ENCODE results near the gene TOMM6.
"Not testable (repeated sequence)": the region's sequence is repeated elsewhere in the genome, so short reads cannot be mapped to it uniquely, and the experiment has no call there.

Gene TOMM6

DNA sequence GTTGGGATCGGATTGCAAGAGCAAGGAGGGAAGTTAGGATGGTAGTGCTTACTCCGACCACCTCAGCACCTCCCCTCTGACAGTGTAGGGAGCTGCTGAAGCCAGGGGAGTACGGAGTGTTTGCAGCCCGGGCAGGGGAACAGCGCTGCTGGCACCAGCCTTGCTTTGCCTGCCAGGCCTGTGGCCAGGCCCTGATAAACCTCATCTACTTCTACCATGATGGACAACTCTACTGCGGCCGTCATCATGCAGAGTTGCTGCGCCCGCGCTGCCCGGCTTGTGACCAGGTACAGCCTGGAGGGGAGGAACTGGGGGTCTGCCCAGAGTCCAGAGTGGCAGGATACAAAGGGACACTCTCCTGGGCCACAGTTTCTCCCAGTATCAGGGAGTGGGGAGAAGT, 2.2 kb upstream of the TOMM6 start:
- DNase-seq (ENCODE audit: low read depth in 2 of 2), result no peak

DNA sequence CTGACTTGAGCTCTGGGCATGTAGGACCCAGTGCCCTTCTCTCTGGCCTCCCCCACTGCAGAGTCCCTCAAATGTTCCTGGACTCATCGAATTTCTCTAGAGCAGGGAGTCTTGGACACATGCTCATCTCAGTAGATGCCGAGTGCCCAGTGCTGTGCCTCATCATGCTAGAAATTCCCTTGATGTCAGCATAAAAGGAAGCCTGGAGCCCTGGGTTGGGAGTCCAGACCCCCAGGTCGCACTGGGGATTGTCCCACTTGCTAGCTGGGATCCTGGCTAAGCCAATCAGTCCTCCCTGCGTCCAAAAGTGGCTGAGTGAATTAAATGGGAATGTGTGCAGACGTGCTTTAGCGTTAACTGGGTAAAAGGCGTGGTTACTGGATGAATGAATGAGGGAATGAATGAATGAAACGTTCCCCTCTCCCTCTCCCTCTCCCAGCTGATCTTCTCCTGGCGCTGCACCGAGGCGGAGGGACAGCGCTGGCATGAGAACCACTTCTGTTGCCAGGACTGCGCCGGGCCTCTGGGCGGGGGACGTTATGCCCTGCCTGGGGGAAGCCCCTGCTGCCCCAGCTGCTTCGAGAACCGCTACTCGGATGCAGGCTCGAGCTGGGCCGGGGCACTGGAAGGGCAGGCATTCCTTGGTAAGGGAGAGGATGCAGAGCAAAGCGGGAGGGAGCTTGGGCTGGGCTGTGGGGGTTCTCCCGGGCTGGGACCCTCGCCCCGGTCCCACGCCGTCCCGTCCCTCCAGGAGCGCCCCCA, 1.6 kb upstream of the TOMM6 start:
- no peak for DNase-seq (ENCODE audit: low read depth in 2 of 2)

DNA sequence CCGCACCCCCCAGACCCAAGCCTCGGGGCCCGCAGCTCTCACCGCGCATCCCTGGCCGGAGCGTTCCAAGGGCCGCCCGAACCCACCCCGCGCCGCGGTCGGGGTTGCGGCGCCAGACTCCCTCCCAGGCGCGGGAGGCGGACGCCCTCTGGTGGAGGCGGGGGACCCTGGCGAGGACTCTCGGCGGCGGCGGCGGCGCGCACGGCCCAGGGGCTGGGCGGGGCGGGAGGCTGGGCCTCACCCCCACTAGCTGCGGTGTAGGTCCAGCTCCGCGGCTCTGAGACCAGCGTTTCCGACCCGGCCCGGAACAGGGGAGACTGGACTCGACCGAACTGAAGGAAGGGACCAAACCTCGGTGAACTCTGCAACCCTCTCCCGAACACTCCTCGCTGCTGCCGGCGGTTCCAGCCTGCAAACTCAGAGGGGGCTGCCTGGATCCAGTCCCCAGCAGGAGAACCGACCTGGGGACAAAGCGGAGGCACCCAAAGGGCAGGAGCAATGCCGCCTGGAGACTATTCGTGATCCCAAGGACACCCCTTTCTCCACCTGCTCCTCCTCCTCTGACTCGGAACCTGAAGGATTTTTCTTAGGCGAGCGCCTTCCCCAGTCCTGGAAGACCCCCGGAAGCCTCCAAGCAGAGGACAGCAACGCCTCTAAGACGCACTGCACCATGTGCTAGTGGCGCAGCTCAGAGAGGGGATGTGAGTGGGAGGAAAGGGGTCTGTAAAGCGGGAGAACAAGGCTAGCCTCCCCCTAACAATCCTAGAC, 859 bp upstream of the TOMM6 start:
- DNase-seq (ENCODE audit: low read depth in 2 of 2), result peak; percentile 72 to 80

DNA sequence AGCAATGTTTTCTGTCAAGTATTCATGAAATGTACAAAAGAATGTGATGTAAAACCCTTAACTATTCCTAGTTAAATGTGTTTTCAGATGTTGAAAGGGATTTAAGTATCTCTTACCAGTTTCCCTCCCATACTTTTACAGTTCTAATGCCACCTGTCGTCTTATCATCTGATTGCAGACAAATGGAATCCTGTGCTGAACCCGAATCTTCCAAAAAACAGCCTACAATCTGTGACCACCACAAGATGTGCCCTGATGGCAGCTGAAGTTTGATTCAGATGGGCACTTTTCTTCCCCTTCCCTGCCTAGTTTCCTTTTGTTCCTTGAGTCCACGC, 1.9 kb downstream of the TOMM6 start:
- DNase-seq (ENCODE audit: low read depth in 2 of 2), result no peak

DNA sequence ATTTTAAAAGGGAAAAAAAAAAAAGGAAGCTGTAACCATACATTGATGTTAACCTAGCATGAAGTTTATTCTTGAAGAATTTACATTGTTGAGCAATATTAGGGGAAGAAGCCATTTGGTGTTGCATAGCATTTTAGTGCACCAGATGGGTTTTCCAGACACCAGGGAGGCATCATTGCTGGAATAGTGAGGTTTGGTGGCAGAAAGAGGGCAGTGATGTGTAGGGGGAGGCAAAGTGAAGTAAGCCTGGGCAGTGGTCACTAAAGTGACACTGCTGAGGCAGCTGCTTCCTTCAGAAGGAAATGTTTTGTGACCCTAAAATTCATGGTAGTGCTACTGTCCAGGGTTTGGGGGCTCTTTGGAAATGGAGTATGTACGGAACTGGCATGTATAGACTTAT, 2.6 kb downstream of the TOMM6 start:
- DNase-seq (ENCODE audit: low read depth in 2 of 2), result no peak

DNA sequence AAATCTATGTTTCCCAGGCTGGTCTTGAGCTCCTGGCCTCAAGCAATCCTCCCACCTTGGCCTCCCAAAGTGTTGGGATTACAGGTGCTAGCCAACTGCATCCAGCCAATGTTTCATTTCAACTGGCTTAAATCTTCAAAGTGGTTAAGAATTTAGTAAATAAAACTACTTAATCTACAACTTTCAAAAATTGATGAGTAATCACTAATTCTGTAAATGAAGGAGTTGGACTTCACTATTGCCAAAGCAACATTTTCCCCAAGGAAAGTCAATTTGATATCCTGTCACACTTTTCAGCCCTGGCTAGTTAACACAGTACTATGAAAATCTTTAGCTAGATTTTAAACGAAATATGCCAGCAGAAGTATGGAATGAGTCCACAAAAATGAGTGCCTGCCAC, 3.8 kb downstream of the TOMM6 start:
- DNase-seq (ENCODE audit: low read depth in 2 of 2), result no peak

DNA sequence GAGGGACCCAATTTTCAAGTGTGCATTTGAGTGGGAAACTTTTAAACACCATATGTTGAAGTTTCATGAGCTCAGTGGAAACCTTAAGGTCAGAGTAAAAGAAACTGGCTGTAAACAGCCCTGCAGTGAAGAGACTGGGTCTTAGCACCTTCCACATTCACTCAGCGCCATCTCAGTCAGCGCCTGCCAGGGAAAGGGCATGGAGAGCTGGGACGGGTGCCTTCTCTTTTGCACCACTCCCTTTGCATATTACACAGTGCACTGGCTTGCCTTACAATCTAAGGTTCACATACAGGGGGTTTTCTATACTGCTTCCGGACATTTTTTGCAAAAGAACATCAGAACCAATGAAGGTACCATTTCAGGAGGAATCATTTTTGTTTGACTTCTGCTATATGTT, 4.5 kb downstream of the TOMM6 start:
- no peak for DNase-seq (ENCODE audit: low read depth in 2 of 2)

DNA sequence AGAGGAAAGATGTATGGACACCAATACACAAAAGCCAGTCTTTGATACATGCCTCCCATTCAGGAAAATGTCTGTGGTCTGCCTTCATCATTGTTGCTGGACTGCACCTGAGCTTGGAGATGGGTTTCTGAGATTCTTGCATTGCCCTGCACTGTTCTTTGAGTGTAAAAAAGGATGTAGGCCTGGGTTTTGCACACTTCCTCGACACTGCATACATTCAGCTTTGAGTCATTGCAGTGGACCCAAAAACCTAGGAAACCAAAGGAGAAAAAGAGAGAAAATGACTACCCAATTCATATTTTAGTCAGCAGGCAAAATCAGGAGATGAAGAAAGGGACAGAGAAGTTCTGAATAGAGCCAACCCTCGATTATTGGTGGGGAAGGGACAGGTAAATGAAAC, 9.0 kb downstream of the TOMM6 start:
- DNase-seq (ENCODE audit: low read depth in 2 of 2), result no peak

DNA sequence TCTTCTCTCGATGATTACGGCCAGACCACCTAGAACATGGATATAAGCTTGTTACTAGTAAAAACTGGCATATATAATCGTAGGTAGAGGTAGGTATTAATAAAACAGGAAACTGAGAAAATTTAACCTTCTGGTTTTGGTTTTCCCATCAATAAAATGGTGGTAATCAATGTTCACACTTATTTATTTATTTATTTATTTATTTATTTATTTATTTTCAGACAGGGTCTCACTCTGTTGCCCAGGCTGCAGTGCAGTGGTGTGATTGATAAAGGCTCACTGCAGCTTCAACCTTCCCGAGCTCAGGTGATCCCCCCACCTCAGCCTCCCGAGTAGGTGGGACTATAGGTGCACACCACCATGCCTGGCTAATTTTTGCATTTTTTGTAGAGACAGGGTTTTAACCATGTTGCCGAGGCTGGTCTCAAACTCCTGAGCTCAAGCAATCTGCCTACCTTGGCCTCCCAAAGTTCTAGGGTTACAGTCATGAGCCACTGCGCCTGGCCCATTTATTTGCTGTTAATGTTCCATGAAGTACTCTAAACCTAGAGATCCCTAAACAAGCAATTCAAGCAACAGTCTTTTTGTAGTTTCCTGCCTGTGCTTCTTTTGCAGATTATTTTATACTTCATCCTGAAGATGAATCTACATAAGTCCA, 11.5 kb downstream of the TOMM6 start:
- no peak for DNase-seq (ENCODE audit: low read depth in 2 of 2)

DNA sequence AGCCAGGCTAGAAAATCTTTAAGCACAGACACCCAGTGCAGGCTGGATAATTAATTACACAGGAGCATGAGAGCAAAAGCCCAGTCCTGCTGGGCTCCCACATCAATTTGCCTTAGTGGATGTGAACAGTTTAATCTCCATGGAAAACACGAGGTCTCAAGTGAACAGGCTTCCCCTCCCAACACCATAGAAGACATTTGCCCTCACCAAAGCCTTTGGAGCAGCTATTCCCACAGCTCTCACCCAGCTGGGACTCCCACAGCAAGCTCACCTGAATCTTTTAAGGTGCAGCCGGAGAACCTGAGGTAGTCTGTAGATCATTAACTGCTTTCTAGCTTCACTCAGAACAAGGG, 12.0 kb downstream of the TOMM6 start:
- no peak for DNase-seq (ENCODE audit: low read depth in 2 of 2)

DNA sequence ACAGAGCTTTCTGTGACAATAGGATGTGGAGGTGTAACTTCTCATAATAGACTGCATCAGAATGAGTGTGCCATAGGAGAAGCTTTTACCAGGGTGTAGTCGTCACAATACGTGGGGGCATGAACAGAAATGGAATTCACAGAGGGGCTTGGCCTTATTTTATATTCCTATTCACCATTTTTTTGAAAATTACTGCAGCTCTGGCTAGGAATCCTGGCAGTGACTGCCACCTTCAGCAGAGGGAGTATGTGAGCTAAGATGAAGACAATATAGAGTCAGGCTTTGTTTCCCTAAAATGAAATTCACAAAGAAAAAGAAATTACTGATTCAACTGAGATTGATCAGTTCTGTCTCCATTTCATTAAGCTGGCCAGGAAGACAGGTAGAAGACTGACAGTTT, 13.9 kb downstream of the TOMM6 start:
- DNase-seq (ENCODE audit: low read depth in 2 of 2), result no peak

DNA sequence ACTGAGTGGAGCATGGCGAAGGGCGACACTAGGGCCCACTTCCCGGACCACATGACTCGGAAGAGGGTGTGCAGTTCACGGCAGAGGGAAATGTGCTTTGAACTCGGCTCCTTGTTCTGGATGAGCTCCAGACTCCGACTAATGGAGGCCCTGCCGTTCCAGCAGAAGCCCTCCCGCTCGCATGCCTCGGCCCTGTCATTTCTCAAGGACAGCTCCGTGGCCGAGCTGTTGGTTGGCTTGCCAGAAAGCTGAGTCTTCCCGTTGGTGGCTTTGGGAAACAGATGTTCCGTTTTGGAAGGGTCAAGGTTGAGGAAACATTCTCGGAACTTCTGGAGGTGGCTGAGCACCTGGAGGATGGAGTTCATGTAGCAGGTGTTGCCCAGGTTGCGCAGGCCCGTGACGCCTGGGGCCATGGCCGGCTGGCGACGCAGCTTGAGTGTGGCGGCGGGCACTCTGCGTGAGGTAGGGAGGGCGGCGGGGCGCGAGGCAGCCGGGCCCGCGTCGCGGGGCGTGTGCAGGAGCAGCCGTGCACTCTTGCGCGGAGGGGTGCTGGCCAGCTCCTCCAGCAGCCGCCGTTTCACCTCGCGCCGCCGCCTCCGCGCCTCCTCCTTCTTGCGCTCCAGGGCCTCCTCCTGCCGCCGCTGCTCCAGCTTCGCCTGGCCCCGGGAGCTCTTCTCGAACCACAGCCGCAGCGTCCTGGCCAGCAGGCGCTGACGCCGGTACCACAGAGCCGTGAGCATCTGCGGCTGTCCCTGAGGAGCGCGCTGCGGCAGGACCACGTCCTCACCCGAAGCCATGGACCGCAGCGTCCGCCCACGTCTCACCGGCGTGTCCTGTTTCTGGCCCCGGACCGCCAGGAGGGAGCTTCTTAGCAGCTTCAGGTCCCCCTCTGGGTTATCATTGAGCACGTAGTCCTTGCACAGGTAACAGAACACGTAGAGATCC, 18.6 kb downstream of the TOMM6 start:
- DNase-seq (ENCODE audit: low read depth in 2 of 2), result no peak

DNA sequence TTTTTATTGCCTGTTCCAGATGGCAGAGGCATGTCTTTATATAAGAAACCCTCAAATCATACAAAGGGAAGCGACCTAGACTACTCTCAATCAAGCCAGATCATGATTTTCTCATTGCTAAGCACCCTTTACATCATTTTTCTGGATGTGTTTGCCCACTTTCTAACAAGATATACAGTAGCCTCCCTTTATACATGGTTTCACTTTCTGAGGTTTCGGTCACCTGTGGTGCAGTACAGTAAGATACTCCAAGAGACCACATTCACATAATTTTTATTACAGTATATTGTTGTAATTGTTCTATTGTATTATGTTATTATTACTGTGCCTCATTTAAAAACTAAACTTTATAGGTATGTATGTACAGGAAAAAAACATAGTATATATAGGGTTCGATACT, 23.6 kb downstream of the TOMM6 start:
- no peak for DNase-seq (ENCODE audit: low read depth in 2 of 2)

DNA sequence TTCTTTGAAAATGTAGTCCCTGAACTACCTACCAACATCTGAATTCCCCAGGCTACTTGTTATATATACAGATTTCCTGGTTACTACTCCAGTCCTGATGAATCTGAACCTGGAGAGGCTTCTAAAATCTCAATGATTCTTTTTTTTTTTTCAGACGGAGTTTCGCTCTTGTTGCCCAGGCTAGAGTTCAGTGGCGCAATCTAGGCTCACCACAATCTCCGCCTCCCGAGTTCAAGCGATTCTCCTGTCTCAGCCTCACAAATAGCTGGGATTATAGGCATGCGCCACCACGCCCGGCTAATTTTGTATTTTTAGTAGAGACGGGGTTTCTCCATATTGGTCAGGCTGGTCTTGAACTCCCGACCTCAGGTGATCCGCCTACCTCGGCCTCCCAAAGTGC, 24.5 kb downstream of the TOMM6 start:
- not testable (repeated sequence) for DNase-seq (ENCODE audit: low read depth in 2 of 2)

DNA sequence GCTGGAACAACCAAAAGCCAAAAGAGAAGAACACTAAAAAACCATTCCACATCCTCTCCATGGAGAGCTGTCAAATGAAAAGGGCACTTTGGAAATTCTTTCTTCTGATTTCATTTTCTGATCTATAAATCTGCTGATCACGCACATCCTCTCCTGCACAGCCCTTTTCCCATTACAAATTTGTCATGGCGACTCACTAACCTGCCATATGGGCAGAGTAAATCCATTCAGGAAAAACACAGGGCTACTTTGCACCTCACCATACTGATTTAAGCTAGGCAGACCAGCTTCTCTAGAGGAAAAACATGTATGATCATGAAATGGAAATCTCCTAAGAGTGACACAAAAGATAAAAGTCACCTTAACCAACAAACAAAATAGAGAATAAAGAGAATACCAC, 26.0 kb downstream of the TOMM6 start:
- no peak for DNase-seq (ENCODE audit: low read depth in 2 of 2)

DNA sequence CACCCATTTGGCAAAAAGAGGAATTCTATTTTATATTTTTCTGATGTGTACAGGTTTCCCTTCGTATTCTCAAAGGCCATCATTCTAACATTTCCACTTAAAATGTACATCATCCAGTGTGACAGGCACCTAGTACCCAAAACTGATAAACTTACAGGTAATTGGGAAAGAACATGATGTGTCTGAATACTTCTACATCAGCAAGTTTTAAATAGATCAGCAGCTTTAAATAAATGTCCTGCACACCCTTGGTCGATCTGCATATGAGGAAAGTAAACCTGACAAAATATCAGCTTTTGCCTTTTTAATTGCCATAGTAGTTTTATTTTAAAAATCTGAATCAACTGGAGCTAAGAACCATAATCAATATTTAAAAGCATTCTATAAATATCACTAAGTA, 26.5 kb downstream of the TOMM6 start:
- DNase-seq (ENCODE audit: low read depth in 2 of 2), result no peak

DNA sequence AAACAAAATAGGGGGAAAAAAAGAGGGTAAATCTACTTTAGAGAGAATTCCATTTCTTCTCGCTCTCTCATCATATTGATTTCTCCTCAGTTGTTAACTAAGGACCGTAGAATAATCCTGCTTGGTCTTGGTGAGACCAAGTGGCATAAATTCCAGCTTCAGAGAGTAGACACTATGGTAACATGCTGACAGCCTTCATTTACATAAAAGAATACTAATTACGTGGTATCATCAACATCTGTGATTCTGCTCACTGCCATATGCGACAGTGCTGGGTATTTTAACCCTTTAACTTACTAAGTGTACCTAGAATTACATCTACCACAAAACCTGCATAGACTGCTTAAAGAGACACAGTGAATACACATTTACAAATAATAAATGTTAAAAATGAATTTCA, 27.1 kb downstream of the TOMM6 start:
- no peak for DNase-seq (ENCODE audit: low read depth in 2 of 2)

DNA sequence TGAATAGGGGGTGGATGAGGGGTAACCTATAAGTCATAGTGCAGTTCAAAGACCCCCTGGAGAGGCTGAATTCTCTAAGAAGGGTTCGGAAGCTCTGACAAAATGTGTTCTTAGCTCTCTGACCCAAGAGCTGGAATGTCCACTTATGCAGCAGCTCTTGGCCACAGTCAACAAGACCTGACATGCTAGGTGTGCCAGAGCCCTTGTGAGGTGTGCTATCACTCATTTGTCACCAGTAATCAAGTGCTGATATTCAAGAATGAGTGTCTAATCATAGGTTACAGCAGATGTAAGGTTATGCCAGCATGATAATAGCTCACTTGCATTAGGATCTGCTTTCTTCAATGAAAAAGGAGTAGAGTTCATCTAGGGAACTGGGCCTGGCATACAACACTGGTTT, 28.1 kb downstream of the TOMM6 start:
- DNase-seq (ENCODE audit: low read depth in 2 of 2), result no peak

DNA sequence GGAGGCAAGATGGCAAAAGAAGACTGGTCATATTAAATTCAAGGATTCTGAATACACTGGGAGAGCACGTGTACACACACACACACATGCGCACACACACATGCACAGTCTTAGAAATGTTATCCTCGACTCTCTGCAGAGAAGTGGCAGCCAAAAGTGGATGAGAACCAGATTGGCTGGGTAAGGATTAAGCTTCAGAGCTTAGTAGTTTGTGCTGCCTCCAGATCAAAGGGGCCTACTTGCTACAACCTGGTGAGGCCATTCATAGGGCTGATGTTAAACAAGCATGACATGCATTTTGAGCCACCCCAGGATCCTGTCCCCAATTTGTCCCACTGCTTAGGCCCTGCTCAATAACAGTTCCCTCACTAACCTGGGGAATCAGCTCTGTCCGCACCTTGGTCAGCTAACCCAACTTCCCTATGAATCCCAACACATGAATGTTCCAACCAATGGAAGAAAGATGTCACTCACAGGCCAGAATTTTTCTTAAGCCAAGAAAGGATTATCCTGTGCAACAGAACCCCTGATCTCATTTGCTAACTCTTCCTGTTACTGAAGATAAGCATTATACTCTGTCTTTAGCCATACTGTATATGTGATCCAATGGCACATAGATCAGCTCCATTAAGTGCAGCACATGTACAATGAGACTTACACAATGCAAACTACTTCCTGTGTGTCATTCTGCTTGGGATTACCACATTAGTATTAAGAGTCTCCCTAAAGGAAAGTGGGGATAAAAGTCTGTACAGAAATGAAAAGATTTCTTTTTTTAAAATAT, 31.0 kb downstream of the TOMM6 start:
- DNase-seq (ENCODE audit: low read depth in 2 of 2), result no peak

DNA sequence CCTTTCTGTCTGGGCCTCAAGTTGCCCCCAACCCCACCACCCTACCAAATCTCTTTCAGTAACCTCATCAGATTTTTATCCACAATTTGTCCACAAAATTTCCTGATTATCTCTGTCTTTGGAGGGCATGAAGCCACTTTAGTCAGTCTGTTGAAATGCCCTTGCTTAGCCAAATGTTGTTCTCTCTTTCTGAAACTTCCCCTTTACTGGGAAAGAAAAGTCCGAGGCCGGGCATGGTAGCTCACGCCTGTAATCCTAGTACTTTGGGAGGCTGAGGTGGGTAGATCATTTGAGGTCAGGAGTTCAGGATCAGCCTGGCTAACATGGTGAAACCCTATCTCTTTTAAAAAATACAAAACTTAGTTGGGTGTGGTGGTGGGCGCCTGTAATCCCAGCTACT, 33.8 kb downstream of the TOMM6 start:
- no peak for DNase-seq (ENCODE audit: low read depth in 2 of 2)

DNA sequence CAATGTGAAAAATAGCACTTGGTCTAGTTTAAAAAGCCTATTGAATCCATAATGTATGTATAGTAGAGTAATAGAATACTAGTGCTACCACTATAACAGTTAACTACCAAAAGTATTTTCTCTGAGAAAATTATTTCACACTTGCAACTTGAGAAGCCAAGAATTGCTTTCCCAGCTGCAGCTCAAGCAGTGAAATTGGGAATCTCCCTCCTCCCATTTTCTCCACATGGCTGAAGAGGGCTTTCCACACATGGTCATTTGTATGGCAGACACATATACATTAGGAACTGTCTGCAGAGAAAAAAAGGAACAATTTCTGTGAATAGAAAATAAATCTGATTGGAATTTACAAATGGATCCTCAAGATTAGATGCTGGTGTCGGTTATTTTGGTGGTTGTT, 34.5 kb downstream of the TOMM6 start:
- no peak for DNase-seq (ENCODE audit: low read depth in 2 of 2)

Measured in stimulated activated CD8-positive, alpha-beta memory T cell treated with anti-CD3 and anti-CD28 coated beads, Interleukin-7, amount 100 ng/mL, for 4 hours (primary cell).